Measurements from ENCODE around the gene ROCK2. TPM values are rescaled to one million over a fixed set of nuclear protein-coding genes. Genes with fewer than 3 reads are reported as not detected.

The ROCK2 gene
- total and polyA plus RNA-seq, 9 of the 15 experiments (the other 6 are each of a cell fraction or from before 2014, with no cell fraction given) = 4.9 to 30.6 (median 14.3) TPM

DNA sequence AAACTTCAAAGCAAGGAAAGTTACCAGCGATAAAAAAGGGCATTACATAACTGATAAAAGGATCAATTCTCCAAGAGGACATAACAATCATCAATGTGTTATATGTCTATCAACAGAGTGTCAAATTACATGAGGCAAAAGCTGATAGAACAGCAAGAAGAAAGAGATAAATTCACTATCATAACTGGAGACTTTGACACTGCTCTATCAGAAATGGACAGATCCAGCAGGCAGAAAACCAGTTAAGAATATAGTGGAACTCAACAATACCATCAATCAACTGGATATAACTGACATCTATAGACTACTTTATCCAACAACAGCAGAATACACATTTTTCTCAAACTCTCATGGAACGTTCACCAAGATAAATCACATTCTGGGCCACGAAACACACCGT is 65.0 kb downstream of the ROCK2 start (continued):
- TF ChIP-seq FOXP1 (CRISPR knock-in tag; IDR thresholded peaks at IDR 0.05) (no peak), ZNF212 (CRISPR knock-in tag; IDR thresholded peaks at IDR 0.05) (no peak), BCL6 (CRISPR knock-in tag; IDR thresholded peaks at IDR 0.05) (no peak), ZNF174 (CRISPR knock-in tag; IDR thresholded peaks at IDR 0.05) (no peak), ZNF24 (IDR thresholded peaks at IDR 0.05) (peak; percentile 18; the same call in 1 of the 2 replicates), ZNF445 (CRISPR knock-in tag; IDR thresholded peaks at IDR 0.05; ENCODE audit: low read depth) (no peak), ZFP36 (IDR thresholded peaks at IDR 0.05; ENCODE audit: low read depth, low read length, partially characterized antibody) (no peak), MEIS2 (IDR thresholded peaks at IDR 0.05; ENCODE audit: partially characterized antibody) (peak; percentile 100)

DNA sequence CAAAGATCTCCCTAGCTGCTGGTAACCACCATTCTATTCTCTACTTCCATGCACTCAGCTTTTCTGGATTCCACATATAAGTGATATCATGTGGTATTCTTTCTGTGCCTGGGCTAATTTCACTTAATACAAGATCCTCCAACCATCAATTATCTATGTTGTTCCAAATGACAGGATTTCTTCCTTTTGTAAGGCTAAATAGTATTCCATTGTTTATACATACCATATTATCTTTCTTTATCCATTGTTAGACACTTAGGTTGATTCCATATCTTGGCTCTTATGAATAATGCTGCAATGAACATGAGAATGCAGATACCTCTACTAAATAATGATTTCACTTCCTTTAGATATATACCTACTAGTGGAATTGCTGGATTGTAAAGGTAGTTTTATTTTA is 66.2 kb downstream of the ROCK2 start:
- no peak overlapping the region for H3K27ac ChIP-seq (ENCODE audit: extremely low read depth, low read depth, low read length)
- BruUV-seq (replicated peaks) = no TSS peak
- CTCF ChIA-PET (ENCODE audit: low intra/inter-chr PET ratio) = no interaction called here

More for the DNA sequence above, 66.2 kb downstream of the ROCK2 start:
- no peaks in the 10 kb centered on the region; the same call in 1 of the 2 replicates for H3K9me3 ChIP-seq (replicated peaks; ENCODE audit: control insufficient read depth, insufficient read depth, low read depth, low read length)
- H3K9ac ChIP-seq (ENCODE audit: insufficient read depth in 1 of 2, low read depth in 2 of 2, low read length in 2 of 2) = no peak overlapping the region
- H3K79me2 ChIP-seq (ENCODE audit: control insufficient read depth, insufficient read depth, low read length) = peaks cover 27% of the 10 kb centered on the region
- H3K4me3 ChIP-seq = no peak overlapping the region
- ATAC-seq (no peak), DNase-seq (ENCODE audit: extremely low read depth in 1 of 4, low spot score in 3 of 4) (no peak), FAIRE-seq (no peak)
- intact Hi-C loops (cut with micrococcal nuclease) (loop anchor here (5.0 kb wide), 1 partner anchor 64 kb away; the partner anchor contains the start of gene ROCK2), in situ Hi-C loops (cut with MboI) (no loop called here)
- POLR2A ChIA-PET = interaction anchor here (0.6 kb wide), 1 partner anchor 301 kb away, joined by 3 read pairs; no protein-coding TSS in a partner anchor
- H4K20me1 ChIP-seq (replicated peaks; ENCODE audit: control insufficient read depth, insufficient read depth, low read length) = no peaks in the 10 kb centered on the region
- no peak overlapping the region for H2AFZ ChIP-seq (ENCODE audit: low read depth, low read length)
- TF ChIP-seq MAFF (IDR thresholded peaks at IDR 0.05; ENCODE audit: low read length) (no peak), SREBF2 (CRISPR knock-in tag; IDR thresholded peaks at IDR 0.05) (no peak), STAG1 (CRISPR knock-in tag; IDR thresholded peaks at IDR 0.05; ENCODE audit: borderline replicate concordance) (no peak), ZNF146 (CRISPR knock-in tag; IDR thresholded peaks at IDR 0.05; ENCODE audit: unreplicated experiment) (peak; percentile 62), RBM25 (IDR thresholded peaks at IDR 0.05; ENCODE audit: low read depth, low read length, severe bottlenecking) (peak; percentile 44), SIRT6 (IDR thresholded peaks at IDR 0.05; ENCODE audit: low read depth, low read length) (no peak), FOXK1 (CRISPR knock-in tag; IDR thresholded peaks at IDR 0.05; ENCODE audit: borderline replicate concordance) (no peak), ZNF23 (CRISPR knock-in tag; IDR thresholded peaks at IDR 0.05) (no peak)
- H3K4me2 ChIP-seq (ENCODE audit: insufficient read depth, low read length) = no peak overlapping the region
- H3K9me1 ChIP-seq (ENCODE audit: control insufficient read depth, insufficient read depth, low read length) = no peaks in the 10 kb centered on the region
- H3K27me3 ChIP-seq (ENCODE audit: control insufficient read depth in 2 of 2, insufficient read depth in 2 of 2, low read length in 2 of 2) = no peaks in the 10 kb centered on the region
- H3K4me1 ChIP-seq (replicated peaks in 1 of 2; ENCODE audit: control insufficient read depth in 2 of 2, insufficient read depth in 2 of 2, low read length in 2 of 2) = peaks cover 10 to 16% of the 10 kb centered on the region in 2 experiments
- H3K36me3 ChIP-seq (ENCODE audit: control insufficient read depth, insufficient read depth, low read length) = peaks cover 10% of the 10 kb centered on the region
